22Rv1 (cell line): Measurements from ENCODE around the gene TCP10L.

Experiments used
- ZFX ChIP-seq: fragments of 450-650 bp; IDR thresholded peaks from 2 replicates; pipeline ENCODE4 v1.6.1; 2017; ENCODE audit warnings: antibody characterized with exemption, borderline replicate concordance
- TF ChIP-seq, protein P1 (sequence below): fragments of 450-650 bp; IDR thresholded peaks from 2 replicates; pipeline ENCODE4 v1.5.1; 2017; ENCODE audit warnings: mild to moderate bottlenecking

DNA sequence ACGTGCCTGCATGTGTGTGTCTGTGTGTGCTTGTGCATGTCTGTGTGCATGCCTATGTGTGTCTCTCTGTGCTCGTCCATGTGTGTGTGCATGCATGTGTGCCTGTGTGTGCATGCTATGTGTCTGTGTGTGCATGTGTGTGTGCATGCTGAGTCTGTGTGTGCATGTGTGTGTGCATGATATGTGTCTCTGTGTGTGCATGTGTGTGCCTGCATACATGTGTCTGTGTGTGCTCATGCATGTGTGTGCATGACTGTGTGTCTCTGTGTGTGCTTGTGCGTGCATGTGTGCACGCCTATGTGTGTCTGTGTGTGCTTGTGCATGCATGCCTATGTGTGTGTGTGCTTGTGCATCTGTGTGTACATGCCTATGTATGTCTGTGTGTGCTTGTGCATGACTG is 52.3 kb downstream of the TCP10L start:
- TF ChIP-seq, protein P1, sequence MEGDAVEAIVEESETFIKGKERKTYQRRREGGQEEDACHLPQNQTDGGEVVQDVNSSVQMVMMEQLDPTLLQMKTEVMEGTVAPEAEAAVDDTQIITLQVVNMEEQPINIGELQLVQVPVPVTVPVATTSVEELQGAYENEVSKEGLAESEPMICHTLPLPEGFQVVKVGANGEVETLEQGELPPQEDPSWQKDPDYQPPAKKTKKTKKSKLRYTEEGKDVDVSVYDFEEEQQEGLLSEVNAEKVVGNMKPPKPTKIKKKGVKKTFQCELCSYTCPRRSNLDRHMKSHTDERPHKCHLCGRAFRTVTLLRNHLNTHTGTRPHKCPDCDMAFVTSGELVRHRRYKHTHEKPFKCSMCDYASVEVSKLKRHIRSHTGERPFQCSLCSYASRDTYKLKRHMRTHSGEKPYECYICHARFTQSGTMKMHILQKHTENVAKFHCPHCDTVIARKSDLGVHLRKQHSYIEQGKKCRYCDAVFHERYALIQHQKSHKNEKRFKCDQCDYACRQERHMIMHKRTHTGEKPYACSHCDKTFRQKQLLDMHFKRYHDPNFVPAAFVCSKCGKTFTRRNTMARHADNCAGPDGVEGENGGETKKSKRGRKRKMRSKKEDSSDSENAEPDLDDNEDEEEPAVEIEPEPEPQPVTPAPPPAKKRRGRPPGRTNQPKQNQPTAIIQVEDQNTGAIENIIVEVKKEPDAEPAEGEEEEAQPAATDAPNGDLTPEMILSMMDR: no peak
- TF ChIP-seq ZFX: no peak
